OCI-LY7 (cell line): ENCODE measurements around the gene DCAKD. TPM values are rescaled to one million over a fixed set of nuclear protein-coding genes. Genes with fewer than 3 reads are reported as not detected.

Experiments
- BruUV-seq: library from RNA; stranded (reverse); fragments of 400-500 nt; replicated peaks from 2 replicates; lab custom pipeline; 2021; lab: Mats Ljungman, UMichigan
- CTCF ChIA-PET: fragments of 300-600 bp; sonication (Branson Sonifier 250); formaldehyde crosslinking; loops from one replicate; lab custom pipeline; 2022; ENCODE audit warnings: antibody characterized with exemption; ENCODE audit not compliant: unreplicated experiment; lab: Charles Lee
- POLR2A ChIA-PET: fragments of 300-600 bp; sonication (Branson Sonifier 250); formaldehyde crosslinking; loops from one replicate; lab custom pipeline; 2022; ENCODE audit warnings: antibody characterized with exemption; lab: Charles Lee
- DNase-seq: peaks from one replicate; pipeline ENCODE4 v3.0.0-alpha.2; 2015; ENCODE audit warnings: low spot score
- H2AFZ ChIP-seq: fragments of 200-600 bp; sonication (generic), shearing (Covaris generic); 2 replicates; pipeline ENCODE4 v1.6.1; 2014; ENCODE audit warnings: mild to moderate bottlenecking, antibody characterized with exemption, low read length, moderate library complexity
- H3K27ac ChIP-seq: fragments of 200-600 bp; sonication (generic); 2 replicates; pipeline ENCODE4 v1.5.1; 2014; ENCODE audit warnings: mixed run types, low read depth, mild to moderate bottlenecking, moderate library complexity, low read length, inconsistent platforms; ENCODE audit not compliant: poor library complexity, severe bottlenecking
- H3K36me3 ChIP-seq: fragments of 200-600 bp; sonication (generic); 2 replicates; pipeline ENCODE4 v1.6.1; 2014; ENCODE audit warnings: mild to moderate bottlenecking, antibody characterized with exemption, low read length, moderate library complexity, mixed read lengths; ENCODE audit not compliant: insufficient read depth
- H3K4me1 ChIP-seq: fragments of 200-600 bp; sonication (generic); 2 replicates; pipeline ENCODE4 v1.5.1; 2014; ENCODE audit warnings: mild to moderate bottlenecking, low read length; ENCODE audit not compliant: insufficient read depth, poor library complexity, severe bottlenecking
- H3K4me2 ChIP-seq: fragments of 200-600 bp; sonication (generic); 2 replicates; pipeline ENCODE4 v1.6.1; 2014; ENCODE audit warnings: mild to moderate bottlenecking, low read length
- H3K4me3 ChIP-seq: fragments of 200-600 bp; sonication (generic); 2 replicates; pipeline ENCODE4 v1.5.1; 2014; ENCODE audit warnings: mild to moderate bottlenecking, low read depth, low read length; ENCODE audit not compliant: poor library complexity, severe bottlenecking
- H3K79me2 ChIP-seq: fragments of 200-600 bp; sonication (generic); 2 replicates; pipeline ENCODE4 v1.6.1; 2016; ENCODE audit warnings: low read depth, mild to moderate bottlenecking, low read length, moderate library complexity, mixed read lengths; ENCODE audit not compliant: insufficient read depth
- H3K9me2 ChIP-seq: fragments of 200-600 bp; sonication (generic); 2 replicates; pipeline ENCODE4 v1.6.1; 2016; ENCODE audit warnings: mild to moderate bottlenecking, low read length, mixed read lengths; ENCODE audit not compliant: insufficient read depth
- H3K9me3 ChIP-seq: fragments of 200-600 bp; sonication (generic); 2 replicates; pipeline ENCODE4 v1.6.1; 2014; ENCODE audit warnings: mild to moderate bottlenecking, mixed run types, low read length, mixed read lengths
- H4K20me1 ChIP-seq: fragments of 200-600 bp; sonication (generic); 2 replicates; pipeline ENCODE4 v1.6.1; 2014; ENCODE audit warnings: mild to moderate bottlenecking, antibody characterized with exemption, low read length, moderate library complexity, mixed read lengths; ENCODE audit not compliant: insufficient read depth
- CTCF ChIP-seq: fragments of 200-600 bp; sonication (generic); conservative IDR thresholded peaks from 2 replicates; pipeline ENCODE4 v1.5.1; 2014; ENCODE audit warnings: mild to moderate bottlenecking, antibody characterized with exemption, low read length, moderate library complexity, mixed read lengths
- EZH2phosphoT487 ChIP-seq: fragments of 200-600 bp; sonication (generic); IDR thresholded peaks from 2 replicates; pipeline ENCODE4 v1.6.1; 2018; ENCODE audit warnings: low read depth, borderline replicate concordance, mild to moderate bottlenecking, mixed run types, antibody characterized with exemption, low read length, moderate library complexity, mixed read lengths
- intact Hi-C: fragments of 100-400 bp; cut with micrococcal nuclease; formaldehyde crosslinking; loops from one replicate; pipeline ENCODE4 v1.10.0; 2022; ENCODE audit not compliant: unreplicated experiment
- total RNA-seq, 2 experiments: library from RNA; depleted of rRNA in 1 of 2; stranded (reverse); fragments of >200 nt in 1 of 2; shearing (Covaris generic) in 1 of 2; gene quantifications; 2 replicates each; pipeline ENCODE4 v1.2.3, GENCODE V29; 2014 to 2022

Gene DCAKD
- total RNA-seq, 2 experiments from 2014 or later: 40.8 to 45.6 TPM

- no peaks in the 10 kb centered on the region for H4K20me1 ChIP-seq
- no peaks in the 10 kb centered on the region for H3K79me2 ChIP-seq
- CTCF ChIA-PET: no interaction called here
- TF ChIP-seq EZH2phosphoT487: no peak
- TF ChIP-seq CTCF: no peak
- no TSS peak for BruUV-seq
- DNase-seq: no peak
- H2AFZ ChIP-seq: no peak overlapping the region
- intact Hi-C loops: no loop called here
- no peak overlapping the region for H3K27ac ChIP-seq
- H3K4me3 ChIP-seq: no peak overlapping the region
- no peaks in the 10 kb centered on the region for H3K36me3 ChIP-seq
- no peaks in the 10 kb centered on the region for H3K9me2 ChIP-seq
- H3K4me2 ChIP-seq: no peak overlapping the region
- H3K9me3 ChIP-seq: no peaks in the 10 kb centered on the region
- POLR2A ChIA-PET: no interaction called here
- peaks cover 9% of the 10 kb centered on the region for H3K4me1 ChIP-seq
Observed at GRCh38 chr17:45005700-45006099, 45.7 kb downstream of the DCAKD start.

GRCh38 chr17:45004388-45004787 is 47.0 kb downstream of the DCAKD start:
- DNase-seq: no peak
- POLR2A ChIA-PET: no interaction called here
- no TSS peak for BruUV-seq
- Histone ChIP-seq H3K4me3 (no peak overlapping the region), H2AFZ (no peak overlapping the region), H4K20me1 (no peaks in the 10 kb centered on the region), H3K9me3 (0 out of 2 replicates have a peak, but pooled peaks cover 4% of the 10 kb centered on the region), H3K4me1 (peaks cover 9% of the 10 kb centered on the region), H3K27ac (no peak overlapping the region), H3K9me2 (no peaks in the 10 kb centered on the region), H3K36me3 (no peaks in the 10 kb centered on the region), H3K79me2 (no peaks in the 10 kb centered on the region), H3K4me2 (no peak overlapping the region)
- no peak for TF ChIP-seq CTCF
- no peak for TF ChIP-seq EZH2phosphoT487
- intact Hi-C loops: no loop called here
- CTCF ChIA-PET: no interaction called here

- H3K9me2 ChIP-seq: no peaks in the 10 kb centered on the region
- ChIA-PET CTCF (no interaction called here), POLR2A (no interaction called here)
- no peak overlapping the region for H2AFZ ChIP-seq
- intact Hi-C loops: no loop called here
- H3K79me2 ChIP-seq: no peaks in the 10 kb centered on the region
- no peak for DNase-seq
- H3K4me1 ChIP-seq: peaks cover 9% of the 10 kb centered on the region
- H3K4me2 ChIP-seq: no peak overlapping the region
- TF ChIP-seq EZH2phosphoT487 (no peak), CTCF (no peak)
- no peaks in the 10 kb centered on the region for H4K20me1 ChIP-seq
- no peaks in the 10 kb centered on the region for H3K36me3 ChIP-seq
- no peak overlapping the region for H3K4me3 ChIP-seq
- H3K9me3 ChIP-seq: 0 out of 2 replicates have a peak, but pooled peaks cover 4% of the 10 kb centered on the region
- BruUV-seq: no TSS peak
- H3K27ac ChIP-seq: no peak overlapping the region
Observed at GRCh38 chr17:45003877-45004276, 47.6 kb downstream of the DCAKD start.
